IPS-20b (cell line): Measurements from ENCODE around the gene B3GLCT.

Source experiments
- H3K27ac ChIP-seq: one replicate; pipeline ENCODE4 v1.5.1; 2013; ENCODE audit warnings: low read length
- H3K27me3 ChIP-seq: 2 replicates; pipeline ENCODE4 v1.6.1; 2013; ENCODE audit warnings: mild to moderate bottlenecking, low read length, inconsistent platforms; ENCODE audit not compliant: insufficient read depth
- H3K36me3 ChIP-seq: 2 replicates; pipeline ENCODE4 v1.6.1; 2013; ENCODE audit warnings: low read depth, mild to moderate bottlenecking, inconsistent platforms, low read length, moderate library complexity; ENCODE audit not compliant: insufficient read depth
- H3K4me1 ChIP-seq: 2 replicates; pipeline ENCODE4 v1.6.1; 2013; ENCODE audit warnings: mild to moderate bottlenecking, control low read depth, inconsistent platforms, low read length, moderate library complexity; ENCODE audit not compliant: insufficient read depth
- H3K4me3 ChIP-seq: 2 replicates; pipeline ENCODE4 v1.5.1; 2013; ENCODE audit warnings: mild to moderate bottlenecking, low read length, inconsistent platforms
- H3K9ac ChIP-seq: 2 replicates; pipeline ENCODE4 v1.6.1; 2013; ENCODE audit warnings: low read depth, mild to moderate bottlenecking, inconsistent platforms, low read length, moderate library complexity
- H3K9me3 ChIP-seq: 2 replicates; pipeline ENCODE4 v1.6.1; 2013; ENCODE audit warnings: mild to moderate bottlenecking, low read depth, low read length, inconsistent platforms; ENCODE audit not compliant: insufficient read depth

The B3GLCT gene

DNA sequence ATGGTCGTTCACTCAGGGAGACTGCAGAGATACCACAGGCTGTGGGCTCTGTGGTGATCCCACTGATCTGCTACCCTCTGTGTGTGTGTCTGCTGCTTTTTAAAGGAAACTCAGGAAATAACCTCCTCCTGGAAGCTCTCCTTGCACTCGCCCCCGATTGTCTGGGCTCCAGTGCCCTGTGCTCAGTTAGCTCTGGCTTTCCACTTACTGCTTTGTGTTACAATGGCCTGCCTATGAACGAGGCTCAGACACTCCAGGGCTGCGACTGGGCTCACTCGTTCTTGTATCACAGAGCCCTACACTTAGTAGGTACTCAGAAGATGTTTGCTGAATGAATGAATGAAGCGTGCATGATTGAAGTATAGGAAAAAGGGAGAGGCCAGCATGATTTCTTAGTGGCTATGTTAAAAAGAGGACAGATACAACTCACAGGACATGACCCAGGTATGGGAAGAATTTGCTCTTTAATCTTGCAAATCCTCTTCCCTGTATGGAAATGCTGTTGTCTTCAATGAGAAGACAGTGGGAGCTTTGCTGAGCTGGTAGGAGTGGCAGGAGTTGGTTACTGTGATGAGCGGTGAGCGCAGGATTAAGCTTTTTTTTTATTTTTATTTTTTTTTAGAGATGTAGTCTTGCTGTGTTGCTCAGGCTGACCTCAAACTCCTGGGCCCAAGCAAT is 26.4 kb downstream of the B3GLCT start:
- Histone ChIP-seq H3K4me1 (peaks cover 4% of the 10 kb centered on the region; the same call in 1 of the 2 replicates), H3K27me3 (no peaks in the 10 kb centered on the region), H3K9me3 (no peaks in the 10 kb centered on the region), H3K27ac (no peak overlapping the region), H3K36me3 (no peaks in the 10 kb centered on the region), H3K9ac (peak overlapping the region; percentile 35; the same call in 1 of the 2 replicates), H3K4me3 (no peak overlapping the region; the same call in 1 of the 2 replicates)

DNA sequence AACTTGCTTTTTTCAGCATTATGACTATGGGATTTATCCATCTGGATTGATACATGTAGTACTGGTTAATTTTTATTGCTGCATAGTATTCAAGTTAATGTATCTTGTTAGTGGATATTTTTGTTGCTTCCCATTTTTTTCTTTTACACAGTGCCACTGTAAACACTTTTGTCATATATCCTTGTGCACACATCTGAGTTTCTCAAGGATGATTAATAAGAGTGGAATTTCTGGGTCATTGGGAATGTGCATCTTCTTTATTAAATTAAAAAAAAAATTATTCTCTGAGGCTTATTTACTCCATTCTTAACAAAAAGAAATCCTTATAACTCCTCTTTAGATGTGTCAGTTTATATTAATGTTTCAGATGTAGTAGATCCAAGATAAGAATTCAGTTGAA is 27.3 kb downstream of the B3GLCT start:
- H3K4me3 ChIP-seq, result no peak overlapping the region
- H3K9ac ChIP-seq, result no peak overlapping the region
- H3K27ac ChIP-seq, result no peak overlapping the region
- no peaks in the 10 kb centered on the region for H3K36me3 ChIP-seq
- H3K27me3 ChIP-seq, result no peaks in the 10 kb centered on the region
- H3K9me3 ChIP-seq, result no peaks in the 10 kb centered on the region
- peaks cover 4% of the 10 kb centered on the region; the same call in 1 of the 2 replicates for H3K4me1 ChIP-seq

DNA sequence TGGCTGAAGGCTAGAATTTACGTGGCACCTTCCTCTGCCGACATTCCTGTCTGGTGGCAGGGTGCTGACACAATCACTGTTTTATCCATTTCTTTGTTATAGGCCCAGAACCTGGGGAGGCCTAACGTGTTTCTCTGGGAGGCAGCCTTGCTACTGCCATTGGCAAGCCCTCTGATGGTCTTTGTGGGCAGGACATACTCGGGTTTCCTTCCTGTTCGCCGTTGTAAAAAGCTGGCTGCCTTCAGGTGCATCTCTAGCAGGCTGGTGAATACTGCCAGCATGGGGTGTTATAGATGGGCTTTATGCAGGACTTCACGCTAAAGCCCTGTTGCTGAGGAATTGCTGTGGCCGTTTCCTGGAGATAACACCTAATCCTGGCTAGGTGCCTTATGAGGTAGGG is 28.1 kb downstream of the B3GLCT start:
- no peaks in the 10 kb centered on the region for H3K36me3 ChIP-seq
- peaks cover 4% of the 10 kb centered on the region; the same call in 1 of the 2 replicates for H3K4me1 ChIP-seq
- no peaks in the 10 kb centered on the region for H3K27me3 ChIP-seq
- H3K9ac ChIP-seq, result no peak overlapping the region
- H3K4me3 ChIP-seq, result no peak overlapping the region
- H3K27ac ChIP-seq, result no peak overlapping the region
- H3K9me3 ChIP-seq, result no peaks in the 10 kb centered on the region

DNA sequence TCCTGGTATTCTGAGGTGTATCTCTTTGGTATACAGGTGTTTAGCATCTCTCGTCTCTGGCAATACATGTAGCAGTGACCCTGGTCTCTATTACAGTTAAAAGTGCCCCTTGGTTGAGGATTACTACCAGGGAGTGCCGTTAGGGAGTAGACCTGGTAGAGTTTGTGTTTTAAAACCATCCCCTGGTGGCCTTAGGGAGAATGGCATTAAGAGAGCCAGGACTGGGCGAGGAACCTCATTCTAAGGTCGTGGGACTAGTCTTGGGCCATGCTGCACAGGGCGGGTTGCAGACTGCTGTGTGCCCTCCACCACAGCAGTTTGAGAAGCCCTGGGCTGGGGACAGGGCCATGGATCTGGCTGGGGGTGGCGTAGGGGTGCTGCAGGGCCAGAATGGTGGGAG is 35.0 kb downstream of the B3GLCT start:
- H3K4me1 ChIP-seq, result no peaks in the 10 kb centered on the region
- H3K9ac ChIP-seq, result no peak overlapping the region
- H3K36me3 ChIP-seq, result no peaks in the 10 kb centered on the region
- no peaks in the 10 kb centered on the region for H3K9me3 ChIP-seq
- H3K27ac ChIP-seq, result no peak overlapping the region
- H3K4me3 ChIP-seq, result no peak overlapping the region
- H3K27me3 ChIP-seq, result no peaks in the 10 kb centered on the region

DNA sequence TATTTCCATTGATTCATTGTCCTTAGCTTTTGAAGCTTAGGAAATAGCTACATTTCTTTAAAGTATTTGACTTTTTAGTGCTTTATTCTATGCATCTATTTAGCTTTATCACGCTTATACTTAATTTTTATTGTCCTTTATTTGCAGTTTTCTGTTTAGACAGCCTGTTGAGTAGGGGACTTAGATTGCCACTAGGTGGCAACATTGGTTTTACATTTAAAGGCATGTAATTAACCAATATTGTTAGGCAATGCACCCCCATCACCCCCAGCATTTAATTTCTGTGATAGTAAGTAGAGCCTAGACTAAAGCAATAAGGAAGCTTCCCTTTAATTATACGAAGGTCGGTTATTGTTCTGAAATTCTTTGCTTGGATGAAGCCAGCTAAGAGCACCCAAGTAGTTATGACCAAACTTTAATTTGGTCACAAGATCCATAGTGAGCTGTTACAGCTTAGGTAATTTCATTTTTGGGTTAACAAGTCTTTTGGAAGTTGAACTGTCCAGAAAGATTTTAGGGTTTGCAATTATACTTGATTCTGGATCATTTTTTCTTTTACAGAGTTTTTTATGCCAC is 36.5 kb downstream of the B3GLCT start:
- H3K4me3 ChIP-seq, result no peak overlapping the region
- no peak overlapping the region for H3K9ac ChIP-seq
- no peaks in the 10 kb centered on the region for H3K4me1 ChIP-seq
- H3K27ac ChIP-seq, result no peak overlapping the region
- no peaks in the 10 kb centered on the region for H3K36me3 ChIP-seq
- no peaks in the 10 kb centered on the region for H3K9me3 ChIP-seq
- H3K27me3 ChIP-seq, result no peaks in the 10 kb centered on the region

DNA sequence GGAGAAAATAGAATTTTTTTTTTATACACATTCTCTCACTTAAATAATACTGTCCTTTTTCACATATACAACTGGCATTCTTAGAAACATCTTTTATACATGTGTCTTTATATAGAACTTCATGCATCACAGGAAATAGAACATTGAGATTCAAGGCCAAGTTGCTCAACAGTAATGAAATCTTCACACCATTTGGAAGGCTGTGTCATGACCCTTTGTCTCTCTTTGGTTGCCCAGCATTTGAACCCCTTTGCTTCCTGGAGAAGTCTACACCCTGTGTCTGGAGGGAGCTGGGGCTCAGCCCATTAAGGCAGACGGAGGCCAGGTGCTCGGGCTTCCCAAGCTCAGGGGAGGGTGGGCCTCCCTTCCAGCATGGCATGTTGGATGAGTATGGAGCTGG is 41.1 kb downstream of the B3GLCT start:
- Histone ChIP-seq H3K4me1 (no peaks in the 10 kb centered on the region), H3K9me3 (no peaks in the 10 kb centered on the region), H3K4me3 (no peak overlapping the region), H3K36me3 (no peaks in the 10 kb centered on the region), H3K27me3 (no peaks in the 10 kb centered on the region), H3K9ac (no peak overlapping the region), H3K27ac (no peak overlapping the region)

DNA sequence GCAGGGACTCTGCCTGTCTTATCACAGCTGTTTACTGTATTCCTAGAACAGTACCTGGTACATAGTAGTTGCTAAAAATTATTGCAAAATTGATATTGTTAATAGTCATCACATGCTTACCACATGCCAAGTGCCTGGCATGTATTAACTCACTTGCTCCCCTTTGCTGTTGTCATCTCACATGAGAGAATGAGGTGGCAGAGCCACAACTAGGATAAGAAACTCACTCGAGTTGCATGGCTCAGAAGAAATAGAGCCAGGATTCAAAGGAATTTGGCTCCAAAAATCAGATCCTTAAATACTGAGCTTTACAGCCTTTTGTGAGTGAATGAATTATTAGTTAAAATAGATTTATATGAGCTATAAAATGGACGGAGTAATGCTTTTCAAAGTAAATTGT is 42.6 kb downstream of the B3GLCT start:
- Histone ChIP-seq H3K27me3 (no peaks in the 10 kb centered on the region), H3K4me3 (no peak overlapping the region), H3K9ac (no peak overlapping the region), H3K27ac (no peak overlapping the region), H3K4me1 (no peaks in the 10 kb centered on the region), H3K36me3 (no peaks in the 10 kb centered on the region), H3K9me3 (no peaks in the 10 kb centered on the region)

DNA sequence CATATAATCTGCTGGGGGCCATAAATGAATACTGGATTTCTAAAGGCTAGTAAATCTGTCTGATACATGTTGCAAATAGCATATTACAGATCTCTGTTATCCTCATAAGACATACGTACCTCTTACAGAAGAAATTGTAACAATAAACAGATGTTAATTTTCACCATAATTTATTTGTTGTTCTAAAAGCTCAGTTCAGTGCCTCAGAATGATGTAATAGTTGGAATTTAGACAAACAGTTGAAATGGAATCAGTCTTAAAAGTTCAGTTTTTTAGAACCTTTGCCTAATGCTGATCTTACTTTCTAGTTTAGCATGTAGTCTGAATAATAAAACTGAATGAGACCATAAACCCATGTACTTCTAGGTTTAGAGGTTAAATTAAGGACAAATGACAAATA is 43.1 kb downstream of the B3GLCT start:
- Histone ChIP-seq H3K4me1 (no peaks in the 10 kb centered on the region), H3K9me3 (no peaks in the 10 kb centered on the region), H3K9ac (no peak overlapping the region), H3K27me3 (no peaks in the 10 kb centered on the region), H3K36me3 (no peaks in the 10 kb centered on the region), H3K27ac (no peak overlapping the region), H3K4me3 (no peak overlapping the region)

DNA sequence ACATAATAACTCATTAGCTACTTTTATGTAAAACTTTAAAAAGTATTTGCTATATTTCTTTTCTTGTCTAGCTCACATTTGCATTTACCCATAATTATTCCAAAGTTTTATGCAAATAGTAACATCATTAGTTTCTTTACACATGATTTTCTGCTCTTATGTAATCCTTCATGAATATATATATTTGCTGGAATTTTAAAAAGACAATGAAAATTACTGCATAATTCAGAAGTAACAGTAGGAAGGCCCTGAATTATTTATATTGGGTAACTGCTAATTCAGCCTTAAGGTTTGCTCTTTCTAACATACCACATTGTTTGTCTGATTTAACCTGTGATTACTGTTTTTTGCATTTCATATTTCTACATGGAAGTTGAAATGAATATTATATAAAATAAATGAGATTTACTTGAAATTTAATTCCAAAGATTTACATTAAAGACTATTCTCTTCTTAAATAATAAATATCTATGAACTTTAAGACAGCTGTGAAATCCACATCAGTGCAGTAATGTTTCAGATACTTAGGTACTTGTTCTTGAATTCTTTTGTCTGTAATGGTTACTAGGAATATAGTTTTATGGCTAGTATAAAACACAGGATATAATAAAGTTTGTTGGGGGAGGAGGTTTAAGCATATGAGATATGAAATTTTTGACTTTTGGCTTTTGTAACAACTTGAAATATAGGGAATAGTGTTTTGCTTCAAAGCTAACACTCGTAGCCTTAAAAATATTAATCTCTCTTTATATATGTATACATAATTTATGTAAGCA is 46.0 kb downstream of the B3GLCT start:
- Histone ChIP-seq H3K27ac (no peak overlapping the region), H3K9me3 (no peaks in the 10 kb centered on the region), H3K4me1 (no peaks in the 10 kb centered on the region), H3K27me3 (no peaks in the 10 kb centered on the region), H3K36me3 (no peaks in the 10 kb centered on the region), H3K4me3 (no peak overlapping the region), H3K9ac (no peak overlapping the region)

DNA sequence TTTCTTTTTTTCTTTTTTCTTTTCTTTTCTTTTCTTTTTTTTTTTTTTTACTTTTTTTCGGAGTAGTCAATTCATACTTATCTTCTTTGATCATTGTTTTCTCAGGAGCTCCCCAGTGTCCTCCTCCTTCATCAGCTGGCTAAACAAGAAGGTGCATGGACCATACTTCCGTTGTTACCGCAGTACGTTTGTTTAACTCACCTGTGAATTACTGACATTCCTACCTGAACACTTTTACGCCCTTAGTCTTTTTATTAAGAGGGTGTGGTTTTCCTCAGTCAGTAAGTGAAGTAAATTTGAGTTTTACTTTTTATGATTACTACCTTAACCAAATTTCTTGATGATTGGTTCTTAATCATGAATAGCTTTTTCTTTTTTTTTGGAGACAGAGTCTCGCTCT is 47.1 kb downstream of the B3GLCT start:
- Histone ChIP-seq H3K27ac (no peak overlapping the region), H3K9ac (no peak overlapping the region), H3K36me3 (no peaks in the 10 kb centered on the region), H3K4me3 (no peak overlapping the region), H3K9me3 (no peaks in the 10 kb centered on the region), H3K27me3 (no peaks in the 10 kb centered on the region), H3K4me1 (no peaks in the 10 kb centered on the region)

DNA sequence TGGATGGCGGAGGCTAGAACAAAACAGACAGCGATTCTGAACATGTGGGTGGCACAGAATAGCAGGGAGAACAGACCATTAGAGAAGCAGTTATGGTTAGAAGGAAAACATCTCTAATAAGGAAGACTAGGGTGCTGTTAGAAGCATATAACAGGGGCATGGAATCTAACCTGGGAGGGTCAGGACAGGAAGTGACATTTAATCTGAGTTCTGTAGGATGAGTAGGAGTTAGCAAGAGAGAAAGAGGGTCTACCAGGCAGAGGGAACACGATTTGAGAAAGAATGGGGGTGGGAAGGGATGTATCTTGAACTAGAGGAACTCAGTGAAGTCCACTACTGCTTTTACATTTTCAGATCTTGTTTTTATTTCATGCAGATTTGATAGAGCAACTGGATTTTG is 48.6 kb downstream of the B3GLCT start:
- Histone ChIP-seq H3K4me3 (no peak overlapping the region), H3K27ac (no peak overlapping the region), H3K9me3 (no peaks in the 10 kb centered on the region), H3K27me3 (no peaks in the 10 kb centered on the region), H3K4me1 (no peaks in the 10 kb centered on the region), H3K9ac (no peak overlapping the region), H3K36me3 (no peaks in the 10 kb centered on the region)
